GM19351 (cell line): ENCODE results near the gene RFTN1.
A peak's percentile ranks its signal among the peaks of the same experiment; 100 is the strongest.
"Not testable (repeated sequence)": the region's sequence is repeated elsewhere in the genome, so short reads cannot be mapped to it uniquely, and the experiment has no call there.

Source experiments
- ATAC-seq: cut with Tn5 transposase; IDR thresholded peaks from one replicate; pipeline ENCODE4 v1.9.1; 2021; ENCODE audit warnings: mild to moderate bottlenecking, moderate library complexity; ENCODE audit not compliant: unreplicated experiment

RFTN1 gene

DNA sequence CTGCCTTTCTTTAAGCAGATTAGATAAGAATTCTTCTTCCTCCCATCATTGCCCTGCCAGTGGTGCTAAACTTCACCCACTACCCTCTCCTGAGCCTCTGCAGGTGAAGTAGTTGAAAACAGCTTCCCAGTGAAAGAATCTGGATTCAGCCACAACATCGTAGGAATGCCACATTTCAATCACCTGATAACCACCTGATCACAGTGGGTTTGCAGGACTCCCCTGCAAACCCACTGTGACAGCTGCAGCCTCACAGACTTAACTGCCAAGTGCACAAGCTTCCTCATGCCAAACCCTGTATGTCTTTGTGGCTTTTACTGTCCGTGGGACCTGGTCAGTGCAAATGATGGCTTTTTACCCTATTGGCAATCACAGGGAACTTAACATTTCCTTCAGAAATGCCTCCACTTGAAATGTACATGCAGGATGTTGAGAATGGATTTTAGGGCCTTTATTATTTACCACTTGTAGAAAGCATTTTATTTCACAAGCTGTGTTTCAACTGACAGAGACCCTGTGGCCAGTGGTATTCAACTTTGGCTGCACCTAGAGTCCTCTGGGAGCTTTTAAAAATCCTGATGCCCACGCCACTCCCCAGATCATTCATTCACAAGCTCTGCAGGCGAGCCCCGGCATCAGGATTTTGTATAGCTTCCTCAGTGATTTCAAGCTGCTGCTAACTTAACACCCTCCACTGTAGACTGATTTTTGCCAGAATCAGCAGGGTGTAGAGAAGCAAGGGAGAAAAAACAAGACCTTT lies 199.4 kb downstream of the RFTN1 start:
- ATAC-seq = no peak

- peak; percentile 53 for ATAC-seq
Observed at GRCh38 chr3:16311960-16312451, 201.5 kb downstream of the RFTN1 start.

GRCh38 chr3:16310486-16310885 lies 203.0 kb downstream of the RFTN1 start:
- ATAC-seq = not testable (repeated sequence)

GRCh38 chr3:16309558-16309957 lies 203.9 kb downstream of the RFTN1 start:
- peak; percentile 84 for ATAC-seq

DNA sequence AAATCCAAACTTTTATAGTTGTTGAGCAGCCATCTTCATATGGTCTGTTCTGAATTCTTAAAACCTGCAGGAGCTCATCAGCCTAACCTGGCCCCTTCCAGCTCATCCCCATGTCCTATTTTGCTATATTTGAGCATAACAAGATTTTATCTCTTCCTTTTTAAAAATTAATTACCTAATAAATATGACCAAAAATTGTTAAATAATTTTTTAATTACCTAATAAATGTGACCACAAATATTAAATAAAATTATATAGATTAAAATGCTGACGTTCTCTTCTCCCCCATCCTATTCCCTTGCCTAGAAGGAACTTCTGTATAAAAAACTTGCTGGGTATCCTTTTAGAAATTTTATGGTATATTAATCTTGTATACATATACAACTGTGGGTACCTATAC lies 204.8 kb downstream of the RFTN1 start:
- no peak for ATAC-seq

- ATAC-seq = no peak
Observed at GRCh38 chr3:16307832-16308531, 205.5 kb downstream of the RFTN1 start.

DNA sequence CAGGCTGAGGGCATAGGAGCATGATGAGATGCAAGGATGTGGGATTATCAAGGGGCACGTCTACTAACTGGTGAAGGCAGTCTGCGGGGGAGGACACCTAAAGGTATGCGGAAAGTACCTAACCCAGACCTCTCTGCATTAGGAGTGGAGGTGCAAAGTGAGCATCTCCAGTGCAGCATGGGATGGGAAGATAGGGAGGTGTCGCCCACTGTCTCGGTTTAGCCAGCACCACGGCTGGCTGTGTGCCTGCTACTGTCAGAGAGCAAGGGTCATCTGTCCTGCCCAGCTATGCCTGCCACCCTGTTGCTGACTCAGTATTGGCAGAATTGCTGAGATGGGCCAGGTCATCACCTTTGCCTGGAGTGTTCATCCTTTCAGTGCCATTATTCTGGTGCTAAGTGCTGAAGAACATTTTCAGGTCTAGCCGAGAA lies 208.4 kb downstream of the RFTN1 start:
- ATAC-seq = no peak

GRCh38 chr3:16304061-16305010 lies 209.2 kb downstream of the RFTN1 start:
- no peak for ATAC-seq

DNA sequence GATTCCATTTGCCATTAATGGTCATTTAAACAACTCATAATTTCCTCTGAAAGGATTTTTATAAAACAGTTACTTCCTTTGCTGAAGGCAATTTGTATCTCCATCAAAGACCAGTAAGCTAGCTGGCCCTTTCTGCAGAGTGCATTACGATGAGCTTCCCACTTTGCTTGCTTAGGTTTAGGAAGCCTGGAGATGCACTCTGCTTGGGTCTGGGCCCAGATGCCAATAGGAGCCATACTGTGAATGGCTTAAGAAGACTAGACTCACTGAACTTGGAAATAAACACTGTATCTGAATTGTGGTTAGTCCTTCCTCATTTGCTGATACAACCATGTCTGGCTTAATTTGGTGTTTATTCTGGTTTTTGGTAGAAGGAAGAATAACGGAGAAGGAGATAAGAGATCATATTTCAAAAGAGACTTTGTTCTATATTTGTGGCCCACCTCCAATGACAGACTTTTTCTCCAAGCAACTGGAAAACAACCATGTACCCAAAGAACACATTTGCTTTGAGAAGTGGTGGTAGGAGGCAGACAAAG lies 210.4 kb downstream of the RFTN1 start:
- no peak for ATAC-seq

GRCh38 chr3:16302082-16302631 lies 211.3 kb downstream of the RFTN1 start:
- no peak for ATAC-seq

GRCh38 chr3:16301507-16301906 lies 212.0 kb downstream of the RFTN1 start:
- ATAC-seq = no peak

- ATAC-seq = peak; percentile 66
Observed at GRCh38 chr3:16300881-16301359, 212.6 kb downstream of the RFTN1 start.

DNA sequence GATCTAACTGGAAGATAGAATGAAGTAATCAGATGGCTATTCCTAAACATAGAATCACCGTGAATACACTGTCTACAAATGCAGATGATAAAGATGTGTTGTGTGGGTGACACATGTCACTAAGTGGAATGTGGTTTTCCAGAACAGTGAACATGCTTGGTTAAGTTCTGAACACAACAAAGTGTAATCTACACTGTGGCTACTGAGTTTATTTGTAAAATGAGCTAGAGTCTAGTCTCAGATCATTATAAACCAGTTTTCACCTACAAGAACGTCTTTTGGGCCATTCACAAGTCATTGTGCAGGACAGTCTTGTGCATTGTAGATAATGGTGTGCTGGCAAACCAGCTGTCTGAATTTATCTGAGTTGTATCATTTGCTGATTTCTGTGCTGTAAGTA lies 213.2 kb downstream of the RFTN1 start:
- peak; percentile 54 for ATAC-seq

DNA sequence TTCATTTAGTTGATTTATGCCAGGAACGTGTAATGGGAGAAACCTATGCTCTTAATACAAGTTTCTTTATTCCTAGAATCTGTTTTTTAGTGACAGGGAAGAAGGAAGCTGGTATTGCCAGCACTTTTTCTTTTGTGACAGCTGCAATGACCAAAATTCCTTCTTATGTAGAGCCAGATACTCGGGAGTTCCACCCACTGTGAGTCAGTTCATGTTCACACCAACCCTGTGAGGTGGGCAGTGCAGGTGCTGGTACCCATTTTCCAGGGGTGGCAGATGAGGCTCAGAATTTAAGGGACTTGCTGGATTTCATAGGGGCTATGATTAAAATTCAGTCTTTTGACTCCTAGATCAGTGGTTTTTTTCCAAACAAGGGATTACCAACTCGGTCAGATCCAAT lies 213.8 kb downstream of the RFTN1 start:
- no peak for ATAC-seq

GRCh38 chr3:16298891-16299290 lies 214.6 kb downstream of the RFTN1 start:
- ATAC-seq = no peak

DNA sequence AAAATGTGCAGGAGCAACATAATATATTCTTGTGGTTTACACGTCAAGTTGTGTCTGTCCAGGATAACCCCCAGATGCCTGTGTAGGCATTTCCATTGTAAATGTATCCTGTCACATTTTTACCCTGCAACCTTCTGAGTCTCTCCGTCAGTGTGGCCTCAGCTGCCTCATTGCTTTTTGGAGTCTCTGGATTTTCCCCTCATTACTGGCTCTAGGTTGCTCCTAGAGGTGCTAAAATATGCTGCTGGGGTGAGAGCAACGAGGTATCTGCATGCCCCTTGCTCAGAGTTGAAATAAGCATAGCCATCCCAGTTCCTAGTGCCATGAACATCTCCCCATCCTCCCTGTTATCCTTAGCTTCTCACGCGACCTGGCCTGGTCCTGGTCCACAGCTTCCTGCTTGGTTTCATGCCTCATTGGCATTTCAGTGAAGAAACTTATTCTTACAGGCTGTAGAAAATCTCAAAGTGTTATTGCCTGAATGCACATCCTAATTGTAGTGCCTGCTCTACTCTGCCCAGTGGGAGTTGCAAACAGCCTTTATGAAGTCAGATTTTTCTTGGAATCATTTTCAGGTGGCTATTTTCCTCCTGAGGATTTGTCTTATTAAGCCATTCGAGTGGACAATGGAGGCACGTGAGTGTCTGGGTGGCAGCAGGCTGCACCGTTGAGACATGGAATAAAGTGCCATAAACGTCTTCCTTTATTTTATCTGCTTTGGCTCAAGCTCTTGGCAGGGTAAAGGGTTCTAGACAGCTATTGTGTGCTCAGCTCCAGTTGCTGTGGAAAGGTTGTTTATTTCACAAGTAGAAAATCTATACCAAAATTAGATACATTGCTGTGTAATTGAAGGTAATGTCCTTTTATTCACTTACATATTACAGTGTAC lies 215.3 kb downstream of the RFTN1 start:
- ATAC-seq = no peak

GRCh38 chr3:16295298-16295890 lies 218.1 kb downstream of the RFTN1 start:
- no peak for ATAC-seq

DNA sequence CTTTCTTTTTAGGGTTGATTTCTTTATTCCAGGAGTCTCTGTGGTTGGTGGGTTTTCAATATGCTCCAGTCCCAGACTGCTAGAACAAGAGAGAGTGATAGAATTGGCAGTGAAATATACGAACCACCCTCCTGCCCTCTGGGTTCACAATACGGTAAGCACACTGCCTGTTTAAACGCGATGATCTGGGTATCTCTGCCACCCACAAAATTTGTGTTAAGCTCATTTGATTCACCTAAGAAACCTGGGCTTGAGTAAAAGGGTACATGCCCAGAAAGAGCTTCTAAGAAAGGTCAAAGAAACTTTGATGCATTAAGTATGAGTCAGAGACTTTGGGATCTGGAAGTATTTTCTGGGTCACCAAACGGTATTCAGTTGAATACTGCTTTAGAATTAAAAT lies 218.7 kb downstream of the RFTN1 start:
- no peak for ATAC-seq

- no peak for ATAC-seq
Observed at GRCh38 chr3:16290827-16291196, 222.7 kb downstream of the RFTN1 start.
